ENCODE results near the gene CHST12.
"Not testable (repeated sequence)": the region's sequence is repeated elsewhere in the genome, so short reads cannot be mapped to it uniquely, and the experiment has no call there.

The CHST12 gene

DNA sequence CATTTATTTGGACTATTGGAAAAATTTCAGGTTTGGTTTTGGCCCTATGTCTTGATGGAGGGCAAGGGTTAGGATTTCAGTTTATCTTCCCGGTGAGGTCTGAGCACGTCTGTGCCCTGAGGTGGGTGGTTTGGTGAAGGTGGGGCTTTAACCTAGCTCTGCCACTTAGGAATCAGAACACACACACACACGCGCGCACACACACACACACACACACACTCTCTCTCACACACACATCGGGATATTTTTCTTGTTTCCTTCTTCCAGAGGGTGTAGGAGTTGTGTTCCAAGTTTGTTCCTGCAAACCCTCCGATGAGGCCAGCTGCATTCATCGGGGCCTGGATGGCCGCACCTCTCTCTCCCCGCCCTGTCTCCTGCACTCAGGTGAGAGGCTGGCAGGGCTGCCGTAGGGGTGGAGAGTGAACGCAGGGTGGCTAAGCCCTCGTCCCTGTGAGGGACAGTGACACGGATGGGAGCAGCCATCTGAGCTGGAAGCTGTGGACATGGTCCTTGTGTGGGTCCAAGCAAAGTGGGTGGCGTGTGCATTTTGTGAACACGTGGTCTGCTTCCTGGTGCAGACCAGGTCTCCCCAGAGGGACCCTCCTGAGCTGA is 34.2 kb downstream of the CHST12 start:
- DNase-seq, result no peak

DNA sequence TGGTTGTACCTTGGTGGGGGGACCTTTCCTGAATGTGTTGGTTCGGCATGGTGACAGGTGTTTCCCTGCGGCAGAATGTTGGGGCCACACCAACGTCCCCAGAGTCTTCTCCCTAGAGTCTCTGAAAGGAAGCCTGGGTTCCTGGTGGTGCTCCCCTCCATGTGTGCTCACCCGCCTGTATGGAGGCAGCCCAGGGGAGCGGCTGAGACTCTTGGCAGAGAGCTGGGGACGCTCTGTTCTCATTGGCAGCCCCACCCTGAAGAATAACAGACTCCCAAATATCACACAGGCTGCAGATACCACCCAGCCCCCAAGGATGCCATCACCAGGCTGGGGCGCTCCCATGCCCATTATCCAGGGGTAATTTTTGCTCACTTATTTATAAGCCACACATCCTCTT is 34.8 kb downstream of the CHST12 start:
- DNase-seq, result no peak

DNA sequence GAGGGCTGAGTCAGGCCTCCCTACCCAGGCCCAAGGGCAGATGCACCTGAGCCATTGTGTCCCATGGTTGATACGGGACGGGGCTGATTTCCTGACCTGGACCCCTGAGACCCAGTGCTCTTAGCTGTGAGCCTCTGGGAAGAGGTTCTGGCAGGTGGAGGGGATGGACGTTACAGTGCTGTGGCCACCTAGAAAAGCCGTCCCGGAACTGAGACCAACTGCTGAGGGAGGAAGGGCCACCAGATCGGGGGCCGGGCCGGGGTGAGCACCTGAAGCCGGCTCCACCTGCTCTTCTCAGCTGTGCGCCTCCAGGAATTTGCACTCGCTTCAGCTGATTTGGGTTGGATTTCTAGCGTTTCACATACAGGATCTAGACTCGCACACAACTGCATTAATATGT is 35.4 kb downstream of the CHST12 start:
- DNase-seq, result no peak

DNA sequence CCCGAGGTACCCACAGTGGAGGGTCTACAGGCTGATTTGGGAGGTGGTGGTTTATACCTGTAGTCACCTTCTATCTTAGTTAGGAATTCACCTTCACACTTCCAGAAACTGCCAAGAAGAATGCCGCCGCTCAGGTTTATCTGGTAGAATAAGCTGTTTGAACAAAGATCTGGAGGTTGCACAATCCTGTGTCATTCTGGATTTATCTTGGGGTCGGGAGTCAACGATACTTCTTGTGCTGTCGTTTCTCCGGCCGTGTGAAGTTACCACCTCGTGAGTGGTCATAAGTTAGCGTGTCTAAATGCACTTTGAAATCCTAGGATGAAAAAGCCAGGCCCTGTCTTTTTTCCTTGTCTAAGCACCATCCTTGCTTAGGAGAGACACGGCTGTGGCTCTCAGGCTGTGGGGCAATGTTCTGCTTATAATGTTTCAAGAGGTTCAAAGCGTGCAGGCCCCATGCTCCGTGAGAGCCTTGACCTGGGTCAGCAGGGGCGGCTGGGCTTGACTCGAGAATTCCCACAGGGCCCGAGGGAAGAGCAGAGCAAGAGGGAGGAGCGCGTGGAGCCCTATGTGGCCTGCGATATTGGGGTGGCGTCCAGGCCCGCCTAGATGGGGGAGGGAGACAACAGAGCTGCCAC is 37.3 kb downstream of the CHST12 start:
- DNase-seq, result no peak

DNA sequence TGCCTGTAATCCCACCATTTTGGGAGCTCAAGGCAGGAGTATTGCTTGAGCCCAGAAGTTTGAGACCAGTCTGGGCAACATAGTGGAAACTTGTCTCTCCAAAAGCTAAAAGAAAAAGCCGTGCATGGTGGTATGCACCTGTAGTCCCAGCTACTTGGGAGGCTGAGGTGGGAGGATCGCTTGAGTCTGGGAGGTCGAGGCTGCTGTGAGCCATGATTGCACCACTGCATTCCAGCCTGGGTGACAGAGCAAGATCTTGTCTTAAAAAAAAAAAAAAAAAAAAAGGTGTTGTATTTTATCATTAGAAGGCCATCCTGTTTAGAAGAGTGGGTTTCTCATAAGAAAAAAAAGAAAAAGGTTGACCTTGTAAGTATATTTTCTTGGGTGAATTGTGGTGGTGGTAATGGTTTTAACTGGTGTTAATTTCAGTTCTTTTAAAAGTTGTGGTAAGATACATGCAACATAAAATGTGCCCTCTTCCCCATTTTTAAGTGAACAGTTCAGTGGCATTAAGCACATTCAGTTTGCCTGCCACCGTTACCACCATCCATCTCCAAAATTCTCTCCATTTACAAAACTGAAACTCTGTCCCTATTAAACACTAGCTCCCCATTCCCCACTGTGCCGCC is 38.1 kb downstream of the CHST12 start:
- DNase-seq, result no peak

DNA sequence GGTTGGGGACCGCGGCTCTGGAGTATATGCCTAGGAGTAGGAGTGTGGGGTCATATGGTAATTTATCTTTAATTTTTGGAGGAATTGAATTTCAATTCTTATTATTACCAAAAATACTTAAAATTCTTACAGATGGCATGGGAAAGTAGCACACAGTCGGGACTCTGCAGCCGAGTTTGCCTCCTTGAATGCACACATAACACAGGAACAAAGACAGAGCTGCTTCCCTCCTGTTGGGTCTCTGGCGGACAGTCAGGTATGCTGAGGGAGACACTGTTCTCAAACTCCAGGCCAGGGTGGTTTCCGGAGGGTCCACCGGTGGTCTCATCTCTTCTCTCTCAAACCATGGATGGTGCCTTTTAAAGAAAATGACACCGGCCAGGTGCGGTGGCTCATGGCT is 40.1 kb downstream of the CHST12 start:
- DNase-seq, result no peak

DNA sequence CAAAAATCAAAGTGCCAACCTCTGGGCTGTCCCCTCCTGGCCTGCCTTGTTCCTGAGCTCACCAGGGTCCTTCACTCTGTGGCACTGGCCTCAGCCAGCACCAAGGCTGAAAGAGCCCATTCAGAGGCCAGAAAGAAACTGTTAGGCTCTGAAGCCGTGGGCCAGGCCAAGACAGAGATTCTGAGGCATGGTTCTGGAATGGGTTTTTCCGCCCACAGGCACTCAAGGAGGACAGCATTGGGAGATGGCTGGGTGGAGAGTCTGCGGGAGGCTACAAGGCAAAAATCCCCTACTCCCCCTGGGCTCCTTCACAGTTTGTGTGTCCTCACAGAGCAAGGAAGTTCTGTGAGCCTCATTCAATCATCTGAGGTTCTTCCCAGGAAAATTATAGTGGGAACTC is 41.1 kb downstream of the CHST12 start:
- no peak for DNase-seq

DNA sequence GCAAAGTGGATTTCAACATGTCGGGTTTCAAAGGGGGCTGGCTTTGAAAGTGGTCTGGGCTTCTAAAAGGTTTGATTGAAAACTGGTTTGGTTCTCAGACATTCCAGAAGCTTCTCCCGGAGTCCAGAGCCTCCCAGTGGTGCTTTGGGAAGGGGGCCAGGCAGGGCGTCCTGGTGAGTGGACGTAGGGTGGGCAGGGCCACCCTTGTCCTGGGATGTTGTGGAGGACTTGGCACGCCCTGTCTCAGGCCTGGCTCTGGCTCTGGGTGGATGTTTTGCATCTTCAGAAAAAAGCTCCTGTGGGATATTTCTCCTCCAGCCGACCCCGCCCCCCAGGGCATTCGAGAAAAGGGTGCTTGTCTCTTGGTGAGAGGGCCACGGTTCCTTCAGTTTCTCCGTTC is 41.6 kb downstream of the CHST12 start:
- no peak for DNase-seq

DNA sequence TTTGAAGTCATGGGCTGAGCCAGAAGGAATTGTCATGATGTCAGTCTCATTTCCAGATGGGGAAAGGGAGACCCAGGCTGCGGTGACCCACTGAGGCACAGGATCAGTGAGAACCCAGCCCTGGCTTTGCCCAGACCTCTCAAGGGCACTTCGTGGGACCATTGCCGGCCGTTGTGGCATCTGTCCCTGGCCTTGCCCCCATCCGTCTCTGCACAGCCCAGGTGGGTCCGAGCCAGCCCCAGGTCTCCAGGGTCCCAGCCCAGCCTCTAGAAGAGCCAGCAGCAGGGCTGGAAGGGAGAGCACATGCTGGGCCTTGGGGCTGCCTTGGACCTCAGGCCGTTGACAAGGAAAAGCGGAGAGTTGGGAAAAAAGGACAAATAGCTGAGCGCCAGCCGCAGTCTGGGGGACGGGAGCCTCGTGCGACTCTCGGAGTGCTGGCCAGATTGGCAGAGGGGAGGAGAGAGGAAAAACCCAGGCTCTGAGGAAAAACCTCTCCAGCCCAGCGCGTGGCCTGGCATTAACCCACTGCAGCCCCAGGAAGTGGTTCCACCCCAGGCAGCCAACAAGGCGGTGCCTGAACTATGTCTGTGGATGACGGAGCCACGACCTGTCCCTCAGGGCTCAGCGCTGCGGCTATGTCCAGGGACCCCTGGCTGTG is 42.6 kb downstream of the CHST12 start:
- no peak for DNase-seq

DNA sequence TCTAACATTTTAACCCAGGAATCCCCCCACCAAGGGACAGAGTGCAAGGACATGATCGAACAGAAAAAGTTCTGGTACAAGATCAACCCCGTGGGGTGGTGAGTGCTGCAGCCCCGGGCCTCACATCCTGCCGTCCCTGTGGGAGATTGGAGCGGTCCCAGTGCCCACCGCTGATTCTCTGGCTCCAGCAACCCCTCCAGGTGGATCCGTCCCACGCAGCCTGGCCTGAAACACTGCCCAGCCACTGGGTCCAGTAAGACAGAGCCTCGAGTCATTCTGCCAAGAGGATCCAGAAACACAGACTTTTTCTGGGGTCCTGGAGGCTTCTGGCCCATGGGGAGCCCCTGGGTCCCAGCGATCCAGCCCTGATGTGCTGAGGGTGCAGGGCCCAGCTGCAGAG is 43.3 kb downstream of the CHST12 start:
- DNase-seq, result no peak

DNA sequence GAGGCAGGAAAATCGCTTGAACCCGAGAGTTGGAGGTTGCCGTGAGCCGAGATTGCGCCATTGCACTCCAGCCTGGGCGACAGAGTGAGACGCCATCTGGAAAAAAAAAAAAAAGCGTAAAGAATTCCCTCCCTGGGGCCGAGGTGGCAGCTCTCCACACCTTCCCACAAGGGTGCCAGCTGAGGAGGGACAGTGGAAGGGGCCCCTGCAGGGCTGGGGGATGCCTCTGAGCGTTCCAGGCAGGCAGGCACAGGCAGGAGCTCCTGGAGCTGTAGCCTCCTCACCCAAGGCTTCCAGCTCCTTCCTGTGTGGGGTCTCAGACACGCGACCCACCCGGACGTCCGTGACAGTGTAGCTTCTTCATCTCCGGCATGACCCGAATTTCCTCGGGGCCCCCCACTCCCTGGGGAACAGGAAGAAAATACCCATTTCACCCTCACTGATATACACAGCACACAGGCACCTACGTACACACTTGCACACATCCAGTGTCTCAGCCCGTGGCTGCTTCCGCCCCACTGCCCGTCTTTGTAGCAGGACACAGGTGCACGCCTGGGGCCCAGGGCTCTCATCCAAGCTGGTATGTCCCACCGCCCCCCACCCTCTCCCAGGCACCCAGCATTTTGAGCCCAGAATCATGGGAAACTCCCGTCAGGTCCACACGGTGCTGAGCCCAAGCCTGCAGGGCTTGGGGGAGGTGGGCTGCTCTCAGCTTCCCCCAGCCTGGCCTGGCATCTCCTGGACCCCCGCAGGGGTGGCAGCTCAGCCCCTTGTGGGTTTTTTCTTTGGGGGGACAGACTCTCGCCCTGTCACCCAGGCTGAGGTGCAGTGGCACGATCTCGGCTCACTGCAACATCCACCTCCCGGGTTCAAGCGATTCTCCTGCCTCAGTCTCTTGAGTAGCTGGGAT is 47.0 kb downstream of the CHST12 start:
- peak in 1 of 3 experiments; percentile 36 for DNase-seq

DNA sequence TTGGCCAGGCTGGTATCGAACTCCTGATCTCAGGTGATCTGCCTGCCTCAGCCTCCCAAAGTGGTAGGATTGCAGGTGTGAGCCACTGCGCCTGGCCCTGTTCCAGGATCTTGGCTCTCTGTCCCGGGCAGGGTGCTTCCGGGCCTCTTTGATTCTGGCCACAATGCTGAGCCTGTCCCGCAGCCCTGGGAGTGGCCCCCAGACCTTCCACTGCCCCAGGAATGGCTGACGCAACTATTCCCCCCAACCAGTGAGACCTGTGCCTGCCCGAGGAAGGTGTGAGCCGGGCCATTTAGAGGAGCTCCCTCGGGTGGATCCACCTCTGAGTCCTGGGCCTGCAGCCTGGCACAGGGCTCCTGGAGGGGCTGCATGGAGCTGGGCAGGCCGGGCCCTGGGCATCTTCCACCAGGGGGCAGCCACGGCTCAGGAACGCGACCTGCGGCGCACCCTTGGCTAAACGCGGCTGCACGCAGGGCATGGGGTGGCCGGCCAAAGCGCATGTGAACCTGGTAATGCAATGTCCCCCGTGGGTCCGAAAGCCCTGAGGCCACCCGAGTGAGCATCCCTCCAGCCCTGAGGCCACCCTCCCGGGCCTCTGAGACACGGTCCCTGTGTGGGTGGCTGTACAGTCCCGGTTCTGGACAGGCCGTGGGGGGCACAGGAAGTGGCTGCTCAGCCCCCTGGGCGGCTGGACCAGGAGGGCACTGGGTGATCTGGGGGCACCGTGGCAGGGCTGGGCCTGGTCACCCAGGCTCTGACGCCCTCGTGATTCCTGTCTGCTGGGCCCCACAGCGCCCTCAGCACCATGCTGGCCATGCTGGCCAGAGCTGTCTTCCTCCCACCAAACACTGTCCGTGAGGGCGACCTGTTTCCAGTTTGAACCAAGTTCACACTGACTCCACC is 48.0 kb downstream of the CHST12 start:
- DNase-seq, result peak; percentile 72 to 88 (median 72)

DNA sequence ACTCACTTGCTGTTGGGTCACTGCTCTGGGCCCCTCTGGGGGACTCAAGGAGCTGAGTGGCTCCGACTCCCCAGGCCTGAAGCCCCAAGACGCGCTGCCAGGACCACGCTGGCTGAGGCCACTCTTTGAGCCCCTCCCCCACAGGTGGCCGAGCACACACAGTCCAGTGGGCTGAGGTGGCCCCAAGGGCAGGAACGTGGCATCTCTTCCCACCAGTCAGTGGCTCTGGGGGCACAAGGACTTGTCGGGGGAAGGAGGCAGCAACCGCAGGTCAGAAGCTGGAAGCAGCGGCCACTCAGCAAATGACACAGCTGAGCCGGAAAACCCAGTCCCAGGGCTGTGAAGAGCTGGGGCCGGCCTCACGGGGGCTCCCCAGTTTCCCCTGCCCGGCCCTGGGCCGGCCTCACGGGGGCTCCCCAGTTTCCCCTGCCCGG is 48.7 kb downstream of the CHST12 start:
- DNase-seq, result peak in 2 of 3 experiments; percentile 61 to 76

DNA sequence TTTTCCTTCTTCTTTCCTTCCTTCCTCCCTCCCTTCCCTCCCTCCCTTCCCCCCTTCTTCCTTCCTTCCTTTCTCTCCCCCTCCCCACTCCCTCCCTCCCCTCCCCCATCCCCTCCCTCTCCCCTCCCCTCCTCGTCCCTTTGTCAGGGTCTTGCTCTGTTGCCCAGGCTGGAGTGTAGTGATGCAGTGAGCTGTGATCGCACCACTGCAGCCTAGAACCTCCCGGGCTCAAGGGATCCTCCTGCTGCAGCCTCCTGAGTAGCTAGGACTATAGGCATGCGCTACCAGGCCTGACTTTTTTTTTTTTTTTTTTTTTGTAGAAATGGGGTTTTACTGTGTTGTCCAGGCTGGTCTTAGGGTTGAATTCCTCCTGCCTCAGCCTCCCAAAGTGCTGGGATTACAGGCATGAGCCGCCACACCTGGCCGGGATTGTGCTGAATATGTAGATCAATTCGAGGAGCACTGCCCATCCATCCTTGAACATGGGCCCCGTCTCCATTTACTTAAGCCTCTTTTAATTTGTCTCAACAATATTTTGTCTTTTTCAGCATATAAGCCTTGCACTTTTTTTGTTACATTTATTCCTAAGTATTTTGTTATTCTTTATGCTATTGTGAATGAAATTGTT is 49.3 kb downstream of the CHST12 start:
- DNase-seq, result no peak

DNA sequence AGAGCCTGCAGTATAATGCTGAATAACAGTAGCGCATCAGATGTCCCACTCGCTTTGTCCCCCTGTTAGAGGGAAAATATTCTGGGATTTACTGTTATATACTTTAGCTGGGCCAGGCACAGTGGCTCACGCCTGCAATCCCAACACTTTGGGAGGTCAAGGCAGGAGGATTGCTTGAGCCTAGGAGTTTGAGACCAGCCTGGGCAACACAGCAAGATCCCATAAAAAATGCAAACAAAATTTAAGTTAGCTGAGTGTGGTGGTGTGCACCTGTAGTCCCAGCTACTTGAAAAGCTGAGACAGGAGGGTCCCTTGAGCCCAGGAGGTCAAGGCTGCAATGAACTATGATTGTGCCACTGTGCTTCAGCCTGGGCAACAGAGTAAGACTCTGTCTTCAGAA is 50.4 kb downstream of the CHST12 start:
- not testable (repeated sequence) for DNase-seq

DNA sequence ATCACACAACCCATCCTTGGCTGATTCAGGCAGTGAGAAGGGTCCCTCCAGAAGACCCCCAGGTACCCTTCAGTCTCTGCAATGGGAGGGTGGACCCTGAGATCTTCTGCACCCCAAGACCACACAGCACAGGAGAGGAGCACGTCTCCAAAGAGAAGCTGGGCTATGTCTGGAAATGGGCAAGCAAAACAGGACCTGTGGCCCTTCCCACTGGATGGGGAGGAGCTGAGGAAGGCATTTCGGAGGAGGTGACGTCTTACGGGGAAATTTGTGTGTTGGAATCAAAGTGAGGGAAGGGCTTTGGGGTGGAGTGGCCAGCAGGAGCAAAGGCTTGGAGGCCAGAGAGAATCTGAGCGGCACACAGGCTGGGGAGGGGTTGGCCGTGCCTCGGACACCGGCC is 56.3 kb downstream of the CHST12 start:
- DNase-seq, result no peak

DNA sequence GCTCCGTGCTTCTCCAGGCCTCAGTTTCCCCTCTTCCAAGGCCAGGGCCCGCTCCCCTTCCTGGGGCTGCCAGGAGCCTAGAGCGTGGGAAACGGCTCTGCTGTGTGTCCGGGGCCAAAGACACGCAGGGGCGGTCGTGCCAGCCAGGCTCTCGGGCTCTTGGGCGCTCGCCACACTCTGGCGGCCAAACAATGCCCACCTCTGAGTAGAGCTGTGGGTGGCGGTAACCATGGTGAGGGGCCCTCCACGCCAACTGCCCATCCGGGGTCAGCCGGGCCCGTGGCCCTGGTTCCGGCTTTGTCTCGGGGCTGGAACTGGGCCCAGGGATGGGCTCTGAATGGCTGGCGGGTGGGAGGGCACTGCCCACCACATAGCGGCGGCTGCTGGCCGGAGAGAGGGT is 56.8 kb downstream of the CHST12 start:
- no peak for DNase-seq

DNA sequence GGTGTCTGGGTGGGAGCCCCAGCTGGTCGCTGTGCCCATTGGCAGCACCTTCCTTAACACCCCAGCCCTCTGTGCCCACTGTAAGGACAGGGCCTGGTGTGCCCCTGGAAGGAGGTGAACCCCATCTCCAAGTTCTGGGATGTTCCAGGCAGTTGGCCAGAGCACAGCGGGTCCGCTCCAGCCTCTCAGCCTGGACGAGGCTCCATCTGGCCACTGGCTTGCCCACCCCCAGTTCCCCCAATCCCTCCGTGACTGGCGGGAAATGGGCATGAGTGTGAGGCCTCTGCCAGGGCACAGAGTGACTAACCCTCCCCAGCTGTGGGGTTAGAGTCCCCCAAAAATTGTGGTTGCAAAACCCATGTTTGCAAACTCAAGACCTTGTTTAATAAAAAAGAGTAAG is 57.2 kb downstream of the CHST12 start:
- no peak for DNase-seq

DNA sequence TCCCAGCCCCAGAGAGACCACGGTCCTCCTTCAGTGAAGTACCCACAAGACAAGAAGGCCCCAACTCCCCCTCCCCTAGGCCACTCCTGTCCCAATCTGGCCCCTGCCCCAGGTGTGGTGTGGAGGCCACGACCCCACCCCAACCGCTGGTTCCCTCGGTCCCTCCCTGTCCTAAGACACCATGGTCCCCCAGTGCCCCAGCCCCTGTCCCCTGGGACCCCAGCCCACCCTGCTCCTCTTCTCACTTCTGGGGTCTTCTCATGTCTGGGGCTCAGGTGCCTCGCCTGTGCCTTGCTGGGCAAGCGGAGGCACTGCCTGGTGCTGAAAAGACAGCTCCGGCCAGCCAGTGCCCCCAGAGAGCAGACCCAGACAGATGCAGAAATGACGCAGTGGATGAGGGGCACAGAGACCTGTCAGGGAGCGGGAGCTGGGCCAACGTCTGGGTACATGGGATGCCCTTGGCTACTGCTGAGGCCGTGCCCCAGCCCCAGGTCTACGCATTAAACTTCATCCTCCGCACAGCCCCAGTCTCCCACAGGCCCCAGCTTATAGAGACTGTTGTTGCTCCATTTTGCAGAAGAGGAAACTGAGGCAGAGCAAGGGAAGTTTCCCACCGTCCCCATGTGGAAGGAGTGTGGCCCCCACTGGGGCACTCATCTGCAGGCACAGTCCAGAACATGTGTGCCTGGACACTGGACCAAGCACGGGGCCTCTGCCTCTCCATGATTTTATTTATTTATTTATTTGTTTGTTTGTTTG is 58.0 kb downstream of the CHST12 start:
- no peak for DNase-seq

DNA sequence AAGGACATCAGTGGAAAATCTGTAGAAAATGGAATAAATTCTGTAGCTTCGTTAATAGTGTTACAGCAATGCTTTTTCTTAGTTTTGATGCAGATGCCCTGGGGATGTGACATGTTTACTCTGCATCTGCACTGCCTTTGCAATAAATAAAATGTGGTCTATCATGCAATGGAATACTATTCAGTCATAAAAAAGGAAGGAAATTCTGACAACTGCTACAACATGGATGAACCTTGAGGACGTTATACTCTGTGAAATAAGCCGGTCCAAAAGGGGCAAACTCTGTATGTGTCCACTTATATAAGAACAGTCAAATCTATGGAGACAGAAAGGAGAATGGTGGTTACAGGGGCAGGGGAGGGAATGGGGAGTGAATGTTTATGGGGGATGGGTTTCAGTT is 59.3 kb downstream of the CHST12 start:
- DNase-seq, result no peak

DNA sequence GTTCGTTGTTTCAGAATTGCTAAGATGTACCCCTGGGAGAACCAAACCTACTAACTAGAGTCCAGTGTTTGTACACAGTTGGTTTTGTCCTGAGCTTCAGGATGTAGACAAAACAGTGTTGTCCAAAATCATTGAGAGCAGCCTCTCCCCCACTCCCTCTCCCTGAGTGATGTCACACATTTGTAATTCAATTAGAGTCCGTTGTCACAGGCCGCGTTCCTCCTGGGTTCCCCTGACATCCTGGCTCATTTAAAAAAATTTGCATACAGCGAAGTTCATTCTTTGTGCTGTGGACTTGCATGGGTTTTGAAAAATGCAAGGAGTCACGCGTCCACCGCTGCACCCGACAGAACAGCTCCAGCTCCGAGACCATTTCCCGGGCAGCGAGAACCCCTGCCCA is 62.5 kb downstream of the CHST12 start:
- peak in 1 of 3 experiments; percentile 27 for DNase-seq
